ENCODE results near the gene SLC24A3.
A peak's percentile ranks its signal among the peaks of the same experiment; 100 is the strongest.
"Not testable (repeated sequence)": the region's sequence is repeated elsewhere in the genome, so short reads cannot be mapped to it uniquely, and the experiment has no call there.

The SLC24A3 gene

DNA sequence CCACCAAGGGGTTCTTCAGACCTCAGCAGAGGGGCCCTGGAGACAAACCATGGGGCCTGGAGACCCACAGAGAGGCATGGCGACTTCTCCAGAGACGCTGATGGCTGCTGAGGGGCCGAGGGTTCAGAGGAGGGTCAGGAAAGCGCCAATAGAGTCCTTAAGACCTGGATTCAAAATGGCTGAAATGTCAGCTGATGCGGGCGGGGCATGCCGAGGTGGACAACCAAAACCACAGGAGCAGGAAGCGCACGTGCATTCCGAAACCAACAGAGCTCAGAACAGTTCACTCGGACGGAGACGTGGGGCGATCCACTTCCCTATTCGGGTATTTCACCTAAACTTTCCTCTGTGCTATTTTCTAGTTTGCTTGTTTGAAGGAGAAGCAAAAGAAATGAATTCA, 445.7 kb downstream of the SLC24A3 start:
- no peak for DNase-seq

DNA sequence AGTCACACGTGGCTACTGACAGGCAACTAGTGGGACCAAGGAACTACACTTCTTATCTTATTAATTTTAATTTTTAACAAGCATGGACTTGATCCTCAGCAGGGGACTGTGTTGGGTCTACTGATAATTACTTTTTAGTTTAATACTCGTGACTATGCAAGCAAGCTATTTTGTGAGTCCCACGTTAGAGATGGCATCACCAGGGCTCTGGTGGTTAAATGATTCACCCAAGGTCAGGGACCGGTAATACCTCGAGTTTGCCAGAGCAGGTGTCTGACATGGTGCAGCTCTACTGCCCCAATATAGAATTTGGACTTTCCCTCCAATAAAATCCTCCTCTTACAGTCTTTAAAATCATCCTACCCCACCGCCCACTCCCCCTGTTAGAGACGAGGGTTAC, 447.0 kb downstream of the SLC24A3 start:
- DNase-seq, result no peak

DNA sequence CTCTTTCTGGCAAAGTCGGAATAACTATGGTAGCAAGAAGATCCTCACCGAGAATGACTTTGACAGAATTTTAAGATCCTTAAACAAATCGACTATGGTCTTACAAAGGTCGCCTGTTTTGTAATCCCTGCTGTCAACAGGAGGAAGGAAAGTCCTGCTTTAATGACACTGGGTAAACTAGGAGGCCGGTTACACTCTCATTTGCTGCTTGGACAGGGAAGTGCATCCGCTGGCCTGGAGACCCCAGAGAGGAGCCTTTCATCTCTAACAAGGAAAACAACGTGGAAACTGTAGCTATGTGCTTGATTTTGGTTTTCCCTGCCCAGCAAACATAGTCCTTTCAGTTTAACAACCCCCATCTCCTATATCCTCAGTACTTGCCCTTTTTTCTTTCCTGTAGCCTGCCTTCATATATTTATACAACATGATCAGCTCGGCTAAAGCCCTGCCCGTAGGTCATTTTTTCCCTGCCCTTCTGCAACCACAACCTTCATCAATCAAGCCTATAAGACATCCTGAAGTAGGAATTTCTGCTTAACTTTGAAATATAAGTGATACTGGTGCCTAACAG, 448.5 kb downstream of the SLC24A3 start:
- no peak for DNase-seq

DNA sequence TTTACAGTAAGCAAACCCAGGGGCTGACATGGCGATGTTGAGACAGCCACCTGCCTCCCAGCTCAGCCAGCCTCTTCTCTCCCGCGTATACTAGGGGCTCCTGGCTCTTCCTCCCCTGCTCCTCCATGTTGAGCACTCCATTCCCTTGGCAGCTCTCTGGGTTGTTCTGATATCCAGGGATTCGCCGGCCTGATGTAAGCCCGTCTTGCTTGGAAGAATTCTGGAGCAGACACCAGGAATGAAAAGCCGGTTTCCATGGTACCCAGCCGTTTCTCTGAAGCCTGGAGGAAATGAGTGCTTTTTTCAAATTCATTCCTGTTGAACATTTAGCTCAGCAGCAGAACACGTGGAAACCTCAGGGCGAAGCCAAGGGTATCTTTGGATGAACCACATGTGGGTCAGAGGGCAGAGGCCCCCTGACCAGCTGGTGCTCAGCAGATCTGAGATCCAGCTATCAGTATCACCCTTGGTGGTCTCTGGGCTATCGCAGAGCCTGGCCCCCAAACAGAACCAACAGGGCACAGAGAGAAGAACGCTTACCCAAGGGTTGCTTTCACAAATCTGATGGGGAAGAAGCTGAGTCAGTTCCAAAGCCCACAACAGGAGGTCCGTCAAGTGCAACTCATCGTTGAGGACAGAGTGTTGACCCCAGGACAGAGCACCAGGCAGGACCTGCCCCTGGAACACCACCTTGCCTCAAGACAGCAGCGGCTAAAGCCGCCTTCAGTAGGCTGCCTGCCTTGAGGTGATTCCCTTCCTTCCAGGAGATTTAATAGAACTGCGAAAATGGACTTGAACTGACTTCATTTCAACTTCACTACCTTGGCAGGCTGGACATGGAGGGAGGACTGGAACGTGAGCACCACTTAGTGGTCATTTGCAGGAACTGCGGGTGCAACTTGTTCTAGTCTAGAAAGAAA, 449.5 kb downstream of the SLC24A3 start:
- DNase-seq, result peak; percentile 27 to 80

DNA sequence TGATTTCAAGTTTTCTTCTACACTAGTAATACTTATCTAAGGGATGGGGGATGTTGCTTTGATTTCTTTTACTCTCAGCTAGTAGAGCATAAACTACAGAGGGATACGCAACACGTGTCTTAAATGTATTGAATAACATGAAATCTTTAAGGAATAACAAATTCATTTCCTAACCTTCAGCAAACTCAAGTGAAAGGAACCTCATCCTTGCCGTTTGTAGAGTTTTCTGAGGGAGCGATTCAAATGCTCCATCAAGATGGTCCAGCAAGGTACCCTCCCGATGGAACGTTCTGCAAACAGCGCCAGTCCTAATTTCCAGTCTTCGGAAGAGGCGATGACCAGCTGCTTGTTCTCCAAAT, 450.2 kb downstream of the SLC24A3 start:
- DNase-seq, result no peak

DNA sequence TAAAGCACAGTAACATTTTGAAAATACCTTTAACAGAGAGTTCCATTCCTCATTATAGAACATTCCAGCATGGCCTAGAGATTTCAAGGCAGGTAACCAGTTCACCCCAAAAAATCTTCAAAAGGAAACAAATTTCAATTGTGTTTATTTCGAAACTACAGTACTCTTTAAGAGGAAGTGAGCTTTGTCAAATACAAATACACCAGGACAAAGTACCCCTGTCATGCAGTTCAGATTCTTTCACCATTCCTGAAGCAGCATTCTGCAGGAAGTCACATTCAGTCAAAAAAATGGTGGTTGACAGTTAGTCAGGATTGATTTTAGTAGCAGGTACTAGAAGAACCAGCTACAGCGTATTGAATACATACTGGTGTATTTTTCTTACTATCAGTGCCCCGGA, 456.0 kb downstream of the SLC24A3 start:
- no peak for DNase-seq

DNA sequence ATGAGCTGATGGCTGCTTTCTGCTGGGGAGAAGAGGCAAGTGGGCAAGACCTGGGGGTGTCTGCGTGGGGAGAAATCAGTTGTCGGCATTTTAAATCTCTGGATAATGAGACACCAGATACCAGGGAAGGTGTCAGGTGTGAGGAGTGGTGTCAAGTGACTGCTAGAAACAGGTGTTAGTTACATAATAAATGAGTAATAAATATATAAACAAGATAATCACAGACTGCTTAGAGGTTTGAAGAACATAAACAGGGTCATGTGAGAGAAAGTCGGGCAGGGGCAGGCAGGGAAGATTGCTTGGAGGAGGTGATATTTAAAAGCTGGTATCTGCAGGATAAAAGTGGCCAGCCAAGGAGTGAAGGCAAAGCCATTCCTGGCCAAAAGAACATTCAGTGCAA, 458.4 kb downstream of the SLC24A3 start:
- DNase-seq, result no peak

DNA sequence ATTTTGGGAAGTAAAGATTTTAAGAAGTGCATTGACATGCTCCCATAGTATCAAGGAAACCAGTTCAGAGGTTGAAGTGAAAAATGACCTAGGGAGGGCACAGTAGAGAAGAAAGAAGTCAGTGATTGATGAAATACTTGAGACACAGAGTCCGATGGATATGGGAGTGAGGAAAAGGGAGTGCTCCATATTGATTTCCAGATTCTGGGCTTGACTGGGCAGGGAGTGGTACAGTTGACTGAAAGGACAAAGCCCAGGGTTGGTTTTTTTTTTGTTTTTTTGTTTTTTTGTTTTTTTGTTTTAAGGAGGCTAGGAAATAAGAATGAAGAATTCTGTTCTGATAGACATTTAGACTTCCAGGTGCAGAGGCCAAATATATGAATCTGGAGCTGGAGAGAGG, 458.9 kb downstream of the SLC24A3 start:
- DNase-seq, result no peak

DNA sequence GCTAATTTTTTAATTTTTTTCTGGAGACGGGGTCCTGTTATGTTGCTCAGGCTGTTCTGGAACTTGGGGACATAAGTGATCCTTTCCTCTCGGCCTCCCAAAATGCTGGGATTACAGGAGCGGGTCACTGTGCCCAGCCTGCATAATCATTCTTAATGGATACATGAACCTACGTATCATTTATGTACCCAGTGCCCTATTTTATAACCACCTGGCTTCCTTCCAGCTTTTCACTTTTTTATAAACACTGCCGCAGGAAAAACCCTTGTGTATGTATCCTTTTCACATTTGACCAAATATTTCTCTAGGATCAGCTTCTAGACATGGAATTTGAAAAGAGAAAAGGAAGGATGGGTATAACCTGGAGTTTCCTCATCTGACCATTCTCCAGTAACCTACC, 460.1 kb downstream of the SLC24A3 start:
- DNase-seq, result no peak

DNA sequence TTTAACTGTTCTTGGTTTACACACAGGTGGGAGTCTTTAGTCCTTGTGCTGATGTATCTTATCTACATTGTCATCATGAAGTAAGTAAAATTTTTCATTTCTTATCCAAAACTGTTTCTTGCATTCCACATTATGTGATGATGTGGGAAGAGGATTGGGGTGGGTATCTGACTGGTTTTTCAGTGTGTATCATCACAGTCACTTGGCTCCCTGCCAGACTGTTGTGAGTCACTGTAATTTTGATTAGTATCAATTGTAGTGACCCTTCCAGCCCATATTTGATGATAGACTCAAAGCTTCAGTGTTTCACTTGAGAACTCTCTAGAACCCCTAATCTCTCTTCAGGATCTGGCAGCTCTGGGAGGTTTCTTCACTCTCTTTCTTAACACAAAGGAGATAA, 461.1 kb downstream of the SLC24A3 start:
- DNase-seq, result no peak

DNA sequence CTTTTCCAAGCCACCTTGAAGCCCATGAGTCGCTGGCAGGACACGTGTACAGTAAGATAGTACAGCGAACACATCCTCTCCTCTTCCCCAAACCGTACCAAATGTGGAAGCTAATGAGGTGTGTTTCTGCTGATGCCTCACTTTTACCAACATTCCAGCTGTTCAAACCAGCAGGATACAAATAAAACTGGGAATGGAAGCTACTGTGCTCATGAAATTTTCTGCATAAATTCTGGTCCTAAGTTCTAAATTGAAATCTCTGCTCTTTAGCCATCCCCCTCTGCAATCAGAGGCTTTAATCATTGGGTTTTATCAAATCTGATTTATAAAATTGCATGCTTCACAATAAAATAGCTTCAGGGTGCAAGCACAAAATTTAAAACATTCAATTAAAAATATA, 463.8 kb downstream of the SLC24A3 start:
- no peak for DNase-seq

DNA sequence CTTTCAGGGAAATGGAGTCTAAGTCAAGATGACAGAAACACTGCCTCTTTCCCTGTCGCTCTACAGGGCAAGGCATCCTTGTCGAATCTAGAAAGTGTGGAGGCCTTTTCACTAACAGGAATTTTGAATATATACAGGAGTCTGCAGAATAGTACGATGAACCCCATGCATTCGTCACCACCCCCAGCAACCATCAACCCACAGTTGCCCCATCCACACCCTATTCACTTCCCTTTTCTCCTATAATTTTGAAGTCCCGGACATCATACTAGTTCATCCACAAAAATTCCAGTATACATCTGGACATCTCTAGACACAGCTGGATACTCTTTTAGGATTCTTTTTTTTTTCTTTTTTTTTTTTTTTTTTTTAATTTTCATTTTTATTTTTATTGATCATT, 464.9 kb downstream of the SLC24A3 start:
- no peak for DNase-seq

DNA sequence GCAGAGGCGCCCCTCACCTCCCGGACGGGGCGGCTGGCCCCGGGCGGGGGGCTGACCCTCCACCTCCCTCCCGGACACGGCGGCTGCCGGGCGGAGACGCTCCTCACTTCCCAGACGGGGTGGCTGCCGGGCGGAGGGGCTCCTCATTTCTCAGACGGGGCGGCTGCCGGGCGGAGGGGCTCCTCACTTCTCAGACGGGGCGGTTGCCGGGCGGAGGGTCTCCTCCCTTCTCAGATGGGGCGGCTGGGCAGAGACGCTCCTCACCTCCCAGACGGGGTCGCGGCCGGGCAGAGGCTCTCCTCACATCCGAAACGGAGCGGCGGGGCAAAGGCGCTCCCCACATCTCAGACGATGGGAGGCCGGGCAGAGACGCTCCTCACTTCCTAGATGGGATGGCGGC, 466.1 kb downstream of the SLC24A3 start:
- not testable (repeated sequence) for DNase-seq

DNA sequence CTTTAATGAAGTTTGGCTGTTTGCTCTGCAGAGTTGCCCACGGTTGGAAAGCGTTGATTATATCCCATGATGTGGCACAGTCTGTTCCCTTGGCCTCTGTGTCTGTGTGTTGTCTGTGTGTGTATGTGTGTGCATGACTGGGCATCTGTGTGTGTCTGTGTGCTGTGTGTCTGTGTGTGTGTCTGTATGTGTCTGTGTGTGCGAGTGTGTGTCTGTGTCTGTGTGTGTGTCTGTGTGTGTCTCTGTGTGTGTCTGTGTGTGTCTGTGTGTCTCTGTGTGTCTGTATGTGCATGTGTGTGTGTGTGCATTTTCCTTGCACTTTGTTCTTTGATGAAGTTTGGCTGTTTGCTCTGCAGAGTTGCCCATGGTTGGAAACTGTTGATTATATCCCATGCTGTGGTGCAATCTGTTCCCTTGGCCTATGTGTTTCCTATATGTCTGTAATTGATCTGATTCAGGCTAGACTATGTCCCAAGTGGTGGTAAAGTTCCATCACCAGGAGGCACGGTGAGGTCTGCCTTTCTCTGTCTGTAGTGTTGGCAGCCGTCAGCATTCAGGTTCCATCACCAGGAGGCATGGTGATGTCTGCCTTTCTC, 467.6 kb downstream of the SLC24A3 start:
- no peak for DNase-seq

DNA sequence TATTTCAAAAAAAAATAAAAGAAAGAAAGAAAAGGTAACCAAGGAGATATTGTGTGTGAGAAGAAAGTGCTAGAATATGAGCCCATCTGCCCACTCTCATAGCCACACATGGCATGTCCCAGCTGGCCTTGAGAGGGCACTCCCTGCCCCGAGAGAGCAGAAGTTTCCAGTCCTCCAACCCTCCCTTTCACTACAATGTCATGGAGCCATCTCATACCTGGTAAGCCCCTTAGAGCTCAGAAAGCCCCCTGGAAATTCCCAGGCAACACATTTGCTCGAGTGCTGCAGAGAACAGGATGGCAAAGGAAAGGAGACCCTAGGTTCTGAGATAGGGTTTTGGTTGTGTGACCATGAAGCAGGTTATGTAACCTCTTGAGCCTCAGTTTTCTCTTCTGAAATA, 469.8 kb downstream of the SLC24A3 start:
- no peak for DNase-seq

DNA sequence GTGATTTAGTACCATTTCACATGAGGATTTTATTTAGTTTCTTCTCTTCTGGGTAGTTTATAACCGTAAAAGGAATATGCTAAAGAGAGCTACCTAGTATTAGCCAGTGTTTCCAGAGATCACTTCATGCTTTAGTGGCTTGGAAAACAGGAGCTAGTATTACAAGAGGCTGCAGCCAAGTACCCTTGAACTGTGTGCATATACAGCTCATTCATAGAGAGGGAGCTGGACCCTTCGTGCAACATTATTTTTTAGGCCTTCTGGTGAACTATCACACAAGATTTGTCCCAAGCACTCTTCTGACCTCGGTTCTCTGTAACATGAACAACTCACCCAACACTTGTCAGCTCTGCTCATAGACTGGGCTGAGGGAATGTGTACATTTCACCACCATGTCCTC, 470.7 kb downstream of the SLC24A3 start:
- DNase-seq, result no peak

DNA sequence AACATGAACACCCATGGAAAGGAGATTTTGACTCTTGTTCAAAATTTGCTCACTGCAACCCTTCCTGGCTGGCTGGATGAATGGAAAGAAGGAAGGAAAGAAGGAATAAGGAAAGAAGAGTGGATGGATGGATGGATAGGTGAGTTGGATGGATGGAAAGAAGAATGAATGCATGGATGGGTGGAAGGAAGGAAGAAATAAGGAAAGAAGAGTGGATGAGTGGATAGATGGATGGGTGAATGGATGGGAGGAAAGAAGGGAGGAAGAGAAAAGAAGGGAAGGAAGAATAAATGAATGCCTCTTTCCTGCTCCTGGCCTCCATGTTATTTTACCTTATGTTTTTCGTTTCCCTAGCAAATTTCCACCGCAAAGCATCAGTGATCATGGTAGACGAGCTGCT, 471.4 kb downstream of the SLC24A3 start:
- no peak for DNase-seq

DNA sequence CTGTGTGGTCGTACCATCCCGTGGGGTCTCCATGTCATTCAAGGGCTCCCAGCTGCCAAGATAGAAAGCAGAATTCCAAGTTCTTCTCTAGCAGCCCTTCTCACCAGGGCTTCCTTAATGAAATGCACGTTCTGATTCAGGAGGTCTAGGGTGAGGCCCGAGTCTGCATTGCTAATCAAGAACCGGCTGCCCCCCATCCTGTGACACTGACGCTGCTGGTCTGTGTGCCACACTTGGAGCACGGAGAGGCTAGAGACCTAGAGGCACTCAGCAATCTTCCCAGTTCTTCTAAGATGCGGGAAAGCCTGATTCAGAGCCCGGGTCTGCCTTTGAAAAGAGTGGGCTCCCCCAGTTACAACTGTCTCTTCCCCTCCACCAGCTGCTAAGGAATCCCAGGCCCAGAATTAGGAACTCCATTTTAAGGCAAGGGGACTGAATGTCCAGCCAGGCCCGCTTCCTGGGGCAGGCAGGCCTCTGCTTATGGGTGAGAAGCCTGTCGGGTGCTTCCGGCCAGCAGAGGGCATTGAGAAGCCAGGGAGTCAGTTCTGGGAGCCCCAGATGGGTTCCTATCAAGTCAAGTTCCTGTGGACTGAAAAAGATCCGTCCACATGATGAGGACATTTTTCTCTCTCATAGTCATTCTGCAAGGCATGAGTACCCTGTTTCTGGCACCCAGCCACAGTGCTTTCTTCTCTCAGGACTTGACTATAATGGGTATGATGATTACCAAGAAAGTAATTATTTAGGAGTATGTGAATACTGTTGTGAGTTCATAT, 475.8 kb downstream of the SLC24A3 start:
- DNase-seq, result peak; percentile 18 to 78

DNA sequence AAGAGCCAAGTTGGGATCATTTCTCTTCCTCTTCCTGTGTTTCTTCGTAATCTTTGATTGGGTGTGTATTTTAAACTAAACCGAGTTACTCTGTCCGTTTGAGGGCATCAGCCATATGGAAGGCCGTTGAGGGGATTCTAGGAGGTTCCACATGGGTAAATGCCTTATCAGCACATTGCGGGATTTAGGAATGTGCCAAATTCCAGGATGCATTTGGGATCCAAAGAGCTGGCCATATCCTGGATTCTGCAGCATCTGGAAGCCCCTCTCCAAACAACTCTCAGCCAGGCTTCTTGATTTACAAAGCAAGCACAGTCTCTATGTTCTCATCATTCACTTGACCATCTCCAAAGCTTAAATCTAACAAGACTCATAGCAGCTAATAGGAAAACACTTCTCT, 478.0 kb downstream of the SLC24A3 start:
- DNase-seq, result no peak

DNA sequence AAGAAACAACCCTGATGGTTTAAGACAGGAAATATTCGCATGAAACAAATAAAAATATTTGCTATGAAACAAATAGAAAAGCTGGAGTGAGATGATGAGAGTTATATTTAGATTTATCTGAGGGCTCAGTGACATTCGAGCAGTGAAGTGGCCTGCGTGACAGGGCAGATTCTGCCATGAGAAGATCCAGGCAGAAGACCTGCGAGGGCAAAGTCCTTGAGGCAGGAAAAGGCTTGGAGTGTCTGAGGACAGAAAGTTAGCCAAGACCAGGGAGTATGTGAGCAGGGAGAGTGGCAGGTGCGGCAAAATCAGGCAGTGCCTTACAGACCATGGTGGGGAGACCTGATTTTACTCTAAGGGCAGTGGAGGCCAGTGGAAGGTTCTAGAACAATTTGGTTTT, 478.7 kb downstream of the SLC24A3 start:
- no peak for DNase-seq

DNA sequence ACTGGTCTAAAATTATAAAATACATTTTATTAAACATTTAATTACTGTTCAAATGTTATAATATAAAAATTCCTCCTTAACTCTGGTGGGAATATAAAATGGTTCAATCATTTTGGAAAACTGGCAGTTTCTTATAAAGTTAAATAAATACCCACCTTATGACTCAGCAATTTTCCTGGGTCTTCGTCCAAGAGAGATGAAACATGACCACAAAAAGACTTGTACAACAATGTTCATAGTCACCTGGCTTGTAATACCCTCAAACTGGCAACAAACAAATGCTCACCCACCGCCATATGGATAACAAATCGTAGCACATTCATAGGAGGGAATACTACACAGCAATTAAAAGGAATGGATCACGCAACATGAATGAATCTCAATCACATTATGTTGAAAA, 479.7 kb downstream of the SLC24A3 start:
- DNase-seq, result no peak

DNA sequence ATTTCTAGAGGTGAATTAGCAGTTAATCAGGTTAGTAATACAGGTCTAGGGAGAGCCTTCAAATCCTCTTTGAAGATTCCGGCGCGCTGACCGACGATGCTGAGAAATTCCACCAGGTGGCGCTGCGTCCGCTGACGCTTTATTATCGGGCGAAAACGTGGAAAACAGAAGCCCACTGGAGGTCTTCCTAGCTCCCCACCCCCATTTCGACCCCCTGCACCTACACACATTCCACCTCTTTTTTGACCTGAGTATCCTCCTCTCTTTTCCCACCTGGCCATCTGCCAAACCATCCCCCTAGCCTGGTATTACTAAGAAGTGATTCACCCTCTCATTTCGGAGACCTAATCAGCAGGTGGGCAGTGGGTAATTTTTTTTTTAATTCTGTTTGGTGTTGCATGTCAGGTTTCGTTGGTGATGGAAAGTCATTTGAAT, 480.3 kb downstream of the SLC24A3 start:
- peak in 1 of 2 experiments; percentile 66 for DNase-seq

DNA sequence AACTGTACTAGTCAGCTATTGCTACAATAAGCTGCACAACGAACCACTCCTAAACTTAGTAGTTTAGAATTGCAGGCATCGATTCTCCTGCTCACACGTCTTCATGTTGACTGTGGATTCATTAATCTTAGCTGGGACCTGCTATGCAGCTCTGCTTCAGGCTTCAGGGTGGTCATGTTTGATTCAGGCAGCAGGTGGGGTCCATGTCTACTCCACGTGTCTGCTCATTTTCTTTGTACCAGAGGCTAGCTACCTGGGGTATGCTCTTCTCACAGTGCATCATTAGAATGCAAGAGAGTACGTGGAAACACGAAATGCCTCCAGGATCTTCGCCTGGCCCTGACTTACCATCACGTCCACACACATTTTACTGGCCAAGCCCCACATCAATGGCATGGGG, 481.1 kb downstream of the SLC24A3 start:
- DNase-seq, result no peak

DNA sequence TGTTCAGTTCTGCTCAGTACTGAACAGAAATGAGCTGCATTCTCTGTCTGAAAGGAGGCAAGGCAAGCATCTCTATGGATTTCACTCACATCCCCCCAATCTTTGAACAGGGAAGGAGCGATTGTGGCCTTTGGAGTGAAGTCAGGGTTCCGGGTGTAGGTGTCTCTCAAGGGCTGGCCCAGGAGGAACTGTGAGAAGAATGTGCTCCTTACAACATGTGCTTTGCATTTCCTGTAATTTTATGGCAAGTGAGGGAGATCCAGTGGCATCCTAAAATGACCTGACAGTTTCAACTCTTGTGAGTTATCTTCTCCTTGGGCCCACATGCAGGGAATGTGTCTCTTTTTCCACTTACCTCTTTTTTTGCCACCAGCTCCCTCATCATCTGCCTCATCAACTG, 482.6 kb downstream of the SLC24A3 start:
- peak in 1 of 2 experiments; percentile 5 for DNase-seq

All from NCI-H526 (cell line).